ENCODE results near the gene GRIN2A. TPM values are rescaled to one million over a fixed set of nuclear protein-coding genes. Genes with fewer than 3 reads are reported as not detected.

GRIN2A gene
- total RNA-seq, 2 experiments from 2014 or later = not detected

DNA sequence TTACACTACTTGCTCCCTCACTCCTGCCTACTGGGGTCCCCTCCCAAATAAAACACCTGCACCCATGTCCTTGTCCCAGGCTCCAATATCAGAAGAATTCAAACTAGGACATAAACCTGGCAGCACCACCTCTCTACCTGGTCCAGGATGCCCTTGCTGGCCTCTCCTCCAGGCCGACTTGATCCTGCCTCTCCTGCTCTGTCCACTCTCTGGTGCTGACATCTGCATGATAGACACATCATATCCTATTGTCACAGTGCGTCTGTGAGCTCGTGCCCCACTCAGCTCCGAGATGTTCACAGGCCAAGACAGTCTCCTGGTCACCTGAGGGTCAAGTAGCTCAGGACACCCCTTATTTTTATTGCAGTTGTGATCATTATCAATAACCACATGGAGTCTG, 31.5 kb upstream of the GRIN2A start:
- Mint-ChIP-seq H3K27me3 (no peaks in the 10 kb centered on the region), H3K27ac (no peak overlapping the region), H3K9me3 (no peaks in the 10 kb centered on the region), H3K4me3 (no peak overlapping the region), H3K36me3 (ENCODE audit: low read depth) (no peaks in the 10 kb centered on the region), H3K4me1 (ENCODE audit: low read depth) (no peaks in the 10 kb centered on the region)
- ATAC-seq (no peak), DNase-seq (no peak)
- intact Hi-C loops (cut with micrococcal nuclease) = no loop called here
- CTCF ChIA-PET = no interaction called here
- POLR2A ChIA-PET = no interaction called here
- TF ChIP-seq, protein P1, sequence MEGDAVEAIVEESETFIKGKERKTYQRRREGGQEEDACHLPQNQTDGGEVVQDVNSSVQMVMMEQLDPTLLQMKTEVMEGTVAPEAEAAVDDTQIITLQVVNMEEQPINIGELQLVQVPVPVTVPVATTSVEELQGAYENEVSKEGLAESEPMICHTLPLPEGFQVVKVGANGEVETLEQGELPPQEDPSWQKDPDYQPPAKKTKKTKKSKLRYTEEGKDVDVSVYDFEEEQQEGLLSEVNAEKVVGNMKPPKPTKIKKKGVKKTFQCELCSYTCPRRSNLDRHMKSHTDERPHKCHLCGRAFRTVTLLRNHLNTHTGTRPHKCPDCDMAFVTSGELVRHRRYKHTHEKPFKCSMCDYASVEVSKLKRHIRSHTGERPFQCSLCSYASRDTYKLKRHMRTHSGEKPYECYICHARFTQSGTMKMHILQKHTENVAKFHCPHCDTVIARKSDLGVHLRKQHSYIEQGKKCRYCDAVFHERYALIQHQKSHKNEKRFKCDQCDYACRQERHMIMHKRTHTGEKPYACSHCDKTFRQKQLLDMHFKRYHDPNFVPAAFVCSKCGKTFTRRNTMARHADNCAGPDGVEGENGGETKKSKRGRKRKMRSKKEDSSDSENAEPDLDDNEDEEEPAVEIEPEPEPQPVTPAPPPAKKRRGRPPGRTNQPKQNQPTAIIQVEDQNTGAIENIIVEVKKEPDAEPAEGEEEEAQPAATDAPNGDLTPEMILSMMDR (IDR thresholded peaks at IDR 0.05) = no peak

DNA sequence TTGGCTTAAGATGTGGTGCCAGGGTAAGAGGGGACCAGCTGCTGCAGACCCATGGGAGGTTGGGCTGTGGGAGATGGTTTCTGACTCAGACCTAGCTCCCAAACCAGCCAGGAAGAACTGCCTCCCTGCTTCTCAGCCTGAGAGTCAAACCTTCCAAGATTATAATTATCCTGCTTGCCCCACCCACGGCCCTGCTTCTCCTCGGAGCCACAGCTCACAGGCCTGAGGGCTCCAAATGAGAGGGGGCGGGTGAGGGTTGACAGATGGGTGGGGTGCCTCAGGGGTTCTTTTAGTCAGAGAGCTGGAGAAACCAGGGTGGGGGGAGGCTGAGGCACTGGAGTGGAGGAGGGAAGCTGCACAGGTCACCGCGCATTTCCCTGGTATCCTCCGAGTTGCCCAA, 28.7 kb upstream of the GRIN2A start:
- ChIA-PET CTCF (no interaction called here), POLR2A (no interaction called here)
- DNase-seq (no peak), ATAC-seq (no peak)
- H3K4me3 Mint-ChIP-seq = no peak overlapping the region
- intact Hi-C loops (cut with micrococcal nuclease) = no loop called here
- no peaks in the 10 kb centered on the region for H3K9me3 Mint-ChIP-seq
- H3K36me3 Mint-ChIP-seq (ENCODE audit: low read depth) = no peaks in the 10 kb centered on the region
- no peaks in the 10 kb centered on the region for H3K27me3 Mint-ChIP-seq
- H3K27ac Mint-ChIP-seq = no peak overlapping the region
- TF ChIP-seq, protein P1 (IDR thresholded peaks at IDR 0.05) = no peak
- H3K4me1 Mint-ChIP-seq (ENCODE audit: low read depth) = no peaks in the 10 kb centered on the region

DNA sequence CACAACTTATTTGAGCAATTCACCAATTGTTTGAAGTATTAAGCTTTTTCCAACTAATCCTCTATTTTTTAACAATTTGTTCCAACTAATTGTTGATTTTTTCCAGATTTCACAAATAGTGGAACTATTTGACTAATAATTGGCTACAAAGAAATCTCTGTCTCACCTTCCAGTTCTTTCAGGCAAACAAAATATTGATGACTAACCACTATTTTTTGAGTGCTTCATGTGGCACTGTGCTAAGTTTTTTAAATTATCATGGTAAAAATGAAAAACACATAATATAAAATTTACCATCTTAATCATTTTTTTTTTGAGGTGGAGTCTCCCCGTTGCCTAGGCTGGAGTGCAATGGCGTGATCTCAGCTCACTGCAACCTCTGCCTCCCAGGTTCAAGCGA, 24.6 kb upstream of the GRIN2A start:
- TF ChIP-seq, protein P1 (IDR thresholded peaks at IDR 0.05) = no peak
- H3K9me3 Mint-ChIP-seq = no peaks in the 10 kb centered on the region
- POLR2A ChIA-PET = no interaction called here
- no peak overlapping the region for H3K4me3 Mint-ChIP-seq
- ATAC-seq (no peak), DNase-seq (no peak)
- intact Hi-C loops (cut with micrococcal nuclease) = no loop called here
- H3K36me3 Mint-ChIP-seq (ENCODE audit: low read depth) = no peaks in the 10 kb centered on the region
- CTCF ChIA-PET = no interaction called here
- no peak overlapping the region for H3K27ac Mint-ChIP-seq
- peaks cover 4% of the 10 kb centered on the region for H3K27me3 Mint-ChIP-seq
- H3K4me1 Mint-ChIP-seq (ENCODE audit: low read depth) = no peaks in the 10 kb centered on the region

DNA sequence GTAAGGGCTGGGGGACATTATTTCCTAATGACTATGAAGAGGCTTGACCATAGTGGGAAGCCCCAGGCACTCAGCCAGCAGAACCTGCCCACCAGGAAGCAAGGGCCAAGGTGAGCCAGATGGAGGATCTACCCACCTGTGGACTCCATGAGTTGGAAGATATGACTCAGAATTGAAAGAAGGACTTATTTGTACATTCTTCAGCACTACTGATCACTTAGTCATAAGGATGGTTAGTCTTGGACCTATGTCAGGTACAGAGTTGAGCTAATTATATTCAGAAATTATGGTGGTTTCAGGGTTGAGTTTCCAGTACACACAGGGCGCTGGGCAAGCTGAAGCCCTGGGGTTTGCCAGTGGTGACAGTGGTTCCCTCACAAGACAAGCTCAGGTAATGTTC, 24.0 kb upstream of the GRIN2A start:
- no peaks in the 10 kb centered on the region for H3K9me3 Mint-ChIP-seq
- H3K27me3 Mint-ChIP-seq = peaks cover 5% of the 10 kb centered on the region
- no peaks in the 10 kb centered on the region for H3K36me3 Mint-ChIP-seq (ENCODE audit: low read depth)
- no peaks in the 10 kb centered on the region for H3K4me1 Mint-ChIP-seq (ENCODE audit: low read depth)
- intact Hi-C loops (cut with micrococcal nuclease) = no loop called here
- no peak overlapping the region for H3K27ac Mint-ChIP-seq
- DNase-seq = no peak
- CTCF ChIA-PET = no interaction called here
- POLR2A ChIA-PET = no interaction called here
- no peak overlapping the region for H3K4me3 Mint-ChIP-seq
- TF ChIP-seq, protein P1 (IDR thresholded peaks at IDR 0.05) = no peak
- no peak for ATAC-seq

DNA sequence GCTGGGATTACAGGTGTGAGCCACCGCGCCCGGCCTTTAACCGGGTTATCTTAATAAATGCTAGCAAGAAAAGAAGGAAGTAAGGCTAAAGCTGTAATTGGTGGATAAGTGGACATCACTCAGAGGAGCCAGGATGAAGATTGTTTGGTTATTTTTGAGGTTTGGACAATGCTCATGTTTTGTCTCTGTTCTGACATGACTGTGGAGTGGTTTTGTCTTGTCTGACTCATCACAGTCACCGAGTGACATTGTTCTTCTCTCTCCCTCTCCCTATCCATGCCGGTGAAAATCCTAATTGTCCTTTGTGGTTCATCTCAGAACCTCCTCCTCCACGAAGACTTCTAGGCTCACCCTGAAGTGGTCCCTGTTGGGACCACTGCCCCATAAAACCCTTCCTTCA, 23.5 kb upstream of the GRIN2A start:
- no peaks in the 10 kb centered on the region for H3K9me3 Mint-ChIP-seq
- H3K4me1 Mint-ChIP-seq (ENCODE audit: low read depth) = no peaks in the 10 kb centered on the region
- DNase-seq (no peak), ATAC-seq (no peak)
- CTCF ChIA-PET = no interaction called here
- H3K4me3 Mint-ChIP-seq = no peak overlapping the region
- peaks cover 5% of the 10 kb centered on the region for H3K27me3 Mint-ChIP-seq
- TF ChIP-seq, protein P1 (IDR thresholded peaks at IDR 0.05) = no peak
- POLR2A ChIA-PET = no interaction called here
- no peaks in the 10 kb centered on the region for H3K36me3 Mint-ChIP-seq (ENCODE audit: low read depth)
- no peak overlapping the region for H3K27ac Mint-ChIP-seq
- intact Hi-C loops (cut with micrococcal nuclease) = no loop called here

Data from activated CD8-positive, alpha-beta T cell treated with anti-CD3 and anti-CD28 coated beads for 36 hours (primary cell).